IPS-18a (cell line): ENCODE data around the gene KMT2C.
"Not testable (repeated sequence)": the region's sequence is repeated elsewhere in the genome, so short reads cannot be mapped to it uniquely, and the experiment has no call there.

Experiments
- H3K27ac ChIP-seq: one replicate; pipeline ENCODE4 v1.5.1; 2013; ENCODE audit warnings: low read length
- H3K27me3 ChIP-seq: one replicate; pipeline ENCODE4 v1.6.1; 2013; ENCODE audit warnings: mild to moderate bottlenecking, low read length; ENCODE audit not compliant: control insufficient read depth, insufficient read depth
- H3K36me3 ChIP-seq: one replicate; pipeline ENCODE4 v1.6.1; 2013; ENCODE audit warnings: low read depth, low read length; ENCODE audit not compliant: control insufficient read depth
- H3K4me1 ChIP-seq: one replicate; pipeline ENCODE4 v1.6.1; 2013; ENCODE audit warnings: low read depth, low read length; ENCODE audit not compliant: control insufficient read depth
- H3K4me3 ChIP-seq: one replicate; pipeline ENCODE4 v1.5.1; 2013; ENCODE audit warnings: low read length
- H3K9ac ChIP-seq: one replicate; pipeline ENCODE4 v1.6.1; 2013; ENCODE audit warnings: mild to moderate bottlenecking, low read length, moderate library complexity
- H3K9me3 ChIP-seq: one replicate; pipeline ENCODE4 v1.6.1; 2013; ENCODE audit warnings: low read depth, low read length; ENCODE audit not compliant: control insufficient read depth

Gene KMT2C

GRCh38 chr7:152367170-152367569, 68.6 kb downstream of the KMT2C start:
- no peak overlapping the region for H3K27ac ChIP-seq

GRCh38 chr7:152366662-152367061, 69.1 kb downstream of the KMT2C start:
- Histone ChIP-seq H3K9ac (no peak overlapping the region), H3K4me3 (no peak overlapping the region), H3K4me1 (peaks cover 6% of the 10 kb centered on the region), H3K9me3 (no peaks in the 10 kb centered on the region), H3K36me3 (no peaks in the 10 kb centered on the region), H3K27me3 (no peaks in the 10 kb centered on the region), H3K27ac (no peak overlapping the region)

More at GRCh38 chr7:152367170-152367569, 68.6 kb downstream of the KMT2C start:
- H3K9me3 ChIP-seq: no peaks in the 10 kb centered on the region
- no peaks in the 10 kb centered on the region for H3K27me3 ChIP-seq
- H3K4me1 ChIP-seq: peaks cover 5% of the 10 kb centered on the region
- H3K9ac ChIP-seq: no peak overlapping the region
- no peak overlapping the region for H3K4me3 ChIP-seq
- no peaks in the 10 kb centered on the region for H3K36me3 ChIP-seq

GRCh38 chr7:152365982-152366603, 69.7 kb downstream of the KMT2C start:
- Histone ChIP-seq H3K27me3 (no peaks in the 10 kb centered on the region), H3K27ac (no peak overlapping the region), H3K9me3 (no peaks in the 10 kb centered on the region), H3K4me1 (peaks cover 6% of the 10 kb centered on the region), H3K9ac (no peak overlapping the region), H3K4me3 (no peak overlapping the region), H3K36me3 (no peaks in the 10 kb centered on the region)

GRCh38 chr7:152363798-152364197, 72.0 kb downstream of the KMT2C start:
- H3K36me3 ChIP-seq: no peaks in the 10 kb centered on the region
- H3K4me1 ChIP-seq: peaks cover 3% of the 10 kb centered on the region
- no peak overlapping the region for H3K27ac ChIP-seq
- no peak overlapping the region for H3K4me3 ChIP-seq
- no peaks in the 10 kb centered on the region for H3K27me3 ChIP-seq
- no peak overlapping the region for H3K9ac ChIP-seq
- H3K9me3 ChIP-seq: no peaks in the 10 kb centered on the region

- Histone ChIP-seq H3K36me3 (no peaks in the 10 kb centered on the region), H3K4me3 (no peak overlapping the region), H3K4me1 (peaks cover 3% of the 10 kb centered on the region), H3K9ac (no peak overlapping the region), H3K27ac (no peak overlapping the region), H3K27me3 (no peaks in the 10 kb centered on the region), H3K9me3 (no peaks in the 10 kb centered on the region)
These were observed 73.5 kb downstream of the KMT2C start for GRCh38 chr7:152362128-152362926.

GRCh38 chr7:152355474-152356057, 80.2 kb downstream of the KMT2C start:
- Histone ChIP-seq H3K4me1 (no peaks in the 10 kb centered on the region), H3K27ac (no peak overlapping the region)

GRCh38 chr7:152354061-152354460, 81.7 kb downstream of the KMT2C start:
- Histone ChIP-seq H3K36me3 (no peaks in the 10 kb centered on the region), H3K4me3 (no peak overlapping the region), H3K9ac (no peak overlapping the region), H3K27me3 (no peaks in the 10 kb centered on the region), H3K9me3 (no peaks in the 10 kb centered on the region), H3K4me1 (no peaks in the 10 kb centered on the region), H3K27ac (no peak overlapping the region)

More at GRCh38 chr7:152355474-152356057, 80.2 kb downstream of the KMT2C start:
- Histone ChIP-seq H3K27me3 (no peaks in the 10 kb centered on the region), H3K9me3 (no peaks in the 10 kb centered on the region), H3K36me3 (no peaks in the 10 kb centered on the region), H3K4me3 (no peak overlapping the region), H3K9ac (no peak overlapping the region)

- not testable (repeated sequence) for H3K27me3 ChIP-seq, H3K9ac ChIP-seq, H3K27ac ChIP-seq, H3K9me3 ChIP-seq, H3K4me3 ChIP-seq, H3K4me1 ChIP-seq, H3K36me3 ChIP-seq
These were observed 82.5 kb downstream of the KMT2C start for GRCh38 chr7:152353281-152353680.

- H3K9ac ChIP-seq, H3K27me3 ChIP-seq, H3K36me3 ChIP-seq, H3K9me3 ChIP-seq, H3K4me3 ChIP-seq, H3K4me1 ChIP-seq, H3K27ac ChIP-seq: not testable (repeated sequence)
These were observed 84.1 kb downstream of the KMT2C start for GRCh38 chr7:152351747-152352146.

- Histone ChIP-seq H3K9ac (no peak overlapping the region), H3K4me3 (no peak overlapping the region), H3K9me3 (peaks cover 4% of the 10 kb centered on the region), H3K36me3 (no peaks in the 10 kb centered on the region), H3K27ac (no peak overlapping the region), H3K27me3 (no peaks in the 10 kb centered on the region), H3K4me1 (no peaks in the 10 kb centered on the region)
These were observed 84.6 kb downstream of the KMT2C start for GRCh38 chr7:152351168-152351567.

GRCh38 chr7:152347888-152348287, 87.9 kb downstream of the KMT2C start:
- no peaks in the 10 kb centered on the region for H3K4me1 ChIP-seq
- H3K27me3 ChIP-seq: no peaks in the 10 kb centered on the region
- H3K27ac ChIP-seq: no peak overlapping the region
- peaks cover 4% of the 10 kb centered on the region for H3K9me3 ChIP-seq
- H3K4me3 ChIP-seq: no peak overlapping the region
- no peak overlapping the region for H3K9ac ChIP-seq
- H3K36me3 ChIP-seq: no peaks in the 10 kb centered on the region
